HepG2 (cell line): ENCODE measurements around the gene LMAN2. TPM values are rescaled to one million over a fixed set of nuclear protein-coding genes. Genes with fewer than 3 reads are reported as not detected.
A peak's percentile ranks its signal among the peaks of the same experiment; 100 is the strongest.

Experiments
- ATF3 ChIP-seq: sonication (generic); formaldehyde crosslinking; IDR thresholded peaks from 2 replicates; pipeline ENCODE4 v1.4.0; 2020; ENCODE audit warnings: missing genetic modification reagents
- BCL6 ChIP-seq: IDR thresholded peaks from 2 replicates; pipeline ENCODE4 v1.6.1; 2016; ENCODE audit warnings: missing genetic modification reagents, missing compliant biosample characterization
- CCAR2 ChIP-seq: fragments of 200-400 bp; formaldehyde crosslinking; optimal IDR thresholded peaks from 2 replicates; pipeline ENCODE3; 2018; ENCODE audit warnings: low read depth, mild to moderate bottlenecking, low read length, moderate library complexity
- CREB3 ChIP-seq: sonication (generic); formaldehyde crosslinking; IDR thresholded peaks from 2 replicates; pipeline ENCODE4 v1.5.0; 2020; ENCODE audit warnings: missing genetic modification reagents
- DR1 ChIP-seq: sonication (generic); formaldehyde crosslinking; IDR thresholded peaks from 2 replicates; pipeline ENCODE4 v1.8.0; 2021; ENCODE audit warnings: mild to moderate bottlenecking, missing genetic modification reagents, inconsistent platforms
- HNF4G ChIP-seq, 2 experiments: sonication (generic) in 1 of 2; formaldehyde crosslinking in 1 of 2; IDR thresholded peaks; 2 replicates each; pipeline versions ENCODE4 v1.4.0 to v1.6.1; 2011 to 2020; ENCODE audit warnings: borderline replicate concordance in 2 of 2, low read depth in 2 of 2, mild to moderate bottlenecking in 2 of 2, low read length in 1 of 2, missing genetic modification reagents in 1 of 2, moderate library complexity in 1 of 2
- KDM4B ChIP-seq: sonication (generic); formaldehyde crosslinking; IDR thresholded peaks from 2 replicates; pipeline ENCODE4 v1.4.0; 2020; ENCODE audit warnings: missing genetic modification reagents
- MIER2 ChIP-seq: IDR thresholded peaks from 2 replicates; pipeline ENCODE4 v1.6.1; 2016; ENCODE audit warnings: missing biosample characterization, missing genetic modification reagents
- NFIC ChIP-seq: IDR thresholded peaks from 2 replicates; pipeline ENCODE4 v1.6.1; 2012; ENCODE audit warnings: mild to moderate bottlenecking, low read length, inconsistent platforms
- ONECUT2 ChIP-seq: sonication (generic); formaldehyde crosslinking; IDR thresholded peaks from 2 replicates; pipeline ENCODE4 v1.4.0; 2020; ENCODE audit warnings: missing genetic modification reagents
- PTBP1 ChIP-seq: fragments of 200-400 bp; formaldehyde crosslinking; IDR thresholded peaks from 2 replicates; pipeline ENCODE4 v1.6.1; 2018; ENCODE audit warnings: low read length, low read depth; ENCODE audit not compliant: poor library complexity, severe bottlenecking
- TCF7 ChIP-seq: sonication (generic); IDR thresholded peaks from 2 replicates; pipeline ENCODE4 v1.6.1; 2016; ENCODE audit warnings: antibody characterized with exemption, low read depth
- TFDP1 ChIP-seq: IDR thresholded peaks from 2 replicates; pipeline ENCODE4 v1.6.1; 2016; ENCODE audit warnings: missing compliant biosample characterization, missing genetic modification reagents, borderline replicate concordance
- ZBTB39 ChIP-seq: sonication (generic); formaldehyde crosslinking; IDR thresholded peaks from 2 replicates; pipeline ENCODE4 v1.5.0; 2020; ENCODE audit warnings: missing genetic modification reagents
- ZBTB44 ChIP-seq: sonication (generic); formaldehyde crosslinking; IDR thresholded peaks from 2 replicates; pipeline ENCODE4 v1.4.0; 2020; ENCODE audit warnings: missing genetic modification reagents
- ZNF138 ChIP-seq: sonication (generic); formaldehyde crosslinking; IDR thresholded peaks from 2 replicates; pipeline ENCODE4 v1.5.0; 2020; ENCODE audit warnings: mild to moderate bottlenecking, low read depth, missing genetic modification reagents
- ZNF30 ChIP-seq: sonication (generic); formaldehyde crosslinking; IDR thresholded peaks from 2 replicates; pipeline ENCODE4 v1.5.0; 2020; ENCODE audit warnings: mild to moderate bottlenecking, missing genetic modification reagents
- ZSCAN22 ChIP-seq: sonication (generic); formaldehyde crosslinking; IDR thresholded peaks from 2 replicates; pipeline ENCODE4 v1.4.0; 2020; ENCODE audit warnings: mild to moderate bottlenecking, missing genetic modification reagents
- polyA plus RNA-seq, 8 experiments: library from polyadenylated mRNA; depleted of rRNA in 3 of 8; stranded (reverse) in 7 of 8; unstranded in 1 of 8; fragments of >200 nt; fragmentation: Illumina TruSeq in 4 of 8; extraction: Trizol in 4 of 8; gene quantifications; 2 replicates each; pipeline versions ENCODE4 v1.2.1 to v1.2.3, GENCODE V29; 2011 to 2016; ENCODE audit warnings: low read depth in 4 of 8, missing spikeins in 1 of 8, mixed read lengths in 1 of 8; ENCODE audit not compliant: insufficient read depth in 1 of 8
- total RNA-seq, 5 experiments: library from RNA; depleted of rRNA; stranded (reverse); fragments of >200 nt; fragmentation: Illumina TruSeq; extraction: Trizol; gene quantifications; 2 replicates each; pipeline ENCODE4 v1.2.3, GENCODE V29; 2016; ENCODE audit warnings: low read depth in 1 of 5
- TF ChIP-seq, protein P1 (sequence below): sonication (generic); formaldehyde crosslinking; IDR thresholded peaks from 2 replicates; pipeline ENCODE4 v1.5.1; 2020; ENCODE audit warnings: mild to moderate bottlenecking, missing genetic modification reagents, moderate library complexity
- TF ChIP-seq, protein P2 (sequence below): sonication (generic); formaldehyde crosslinking; IDR thresholded peaks from 2 replicates; pipeline ENCODE4 v1.8.0; 2022; ENCODE audit warnings: mild to moderate bottlenecking, missing genetic modification reagents, moderate library complexity

The LMAN2 gene
- total and polyA plus RNA-seq, 2 of the 13 experiments (the other 11 are each of a cell fraction or from before 2014, with no cell fraction given) = 191 to 197 TPM

DNA sequence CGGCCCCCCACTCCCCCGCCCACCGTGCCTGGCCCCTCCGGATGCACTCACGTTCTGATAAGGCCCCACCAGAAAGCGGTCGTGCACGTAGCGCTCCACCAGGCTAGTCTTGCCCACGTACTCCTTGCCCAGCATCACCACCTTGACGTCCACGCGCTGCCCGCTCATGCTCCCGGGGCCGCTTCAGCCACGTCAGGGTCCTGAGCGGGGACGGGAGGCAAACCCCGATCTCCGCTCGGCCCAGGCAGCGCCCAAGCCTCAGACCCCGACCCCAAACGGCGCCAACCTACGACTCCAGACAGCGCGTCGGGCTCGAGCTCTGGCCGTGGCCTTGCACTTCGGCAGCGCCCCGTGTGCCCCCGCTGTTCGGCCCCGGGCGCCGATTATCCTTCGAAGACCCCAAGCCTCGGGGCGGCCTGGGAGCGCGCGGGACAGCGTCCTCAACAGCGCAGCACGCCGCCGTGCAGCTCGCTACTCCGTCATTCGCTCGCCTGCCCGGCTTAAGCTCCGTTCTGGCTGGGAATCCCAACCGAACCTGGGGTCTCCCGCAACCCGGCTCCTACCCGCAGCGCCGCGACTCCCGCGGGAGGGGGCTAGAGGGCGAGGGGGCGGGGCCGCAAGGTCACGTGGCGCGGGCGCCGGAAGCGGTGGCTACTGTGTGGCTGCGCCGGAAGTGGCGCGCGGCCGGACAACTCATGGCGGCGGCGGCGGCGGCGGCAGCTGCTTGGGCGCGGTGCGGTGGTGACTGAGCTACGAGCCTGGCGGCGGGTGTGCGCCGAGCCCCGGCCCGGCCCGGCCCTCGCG, 48.1 kb downstream of the LMAN2 start, which contains the start of the genes PRELID1 and RAB24 (continued):
- TF ChIP-seq DR1 (peak; percentile 81), ATF3 (no peak), NFIC (no peak), MIER2 (no peak), ZBTB44 (CRISPR knock-in tag) (no peak), PTBP1 (peak; percentile 28), ZNF138 (CRISPR knock-in tag) (no peak), TCF7 (no peak), CCAR2 (no peak), ZNF30 (CRISPR knock-in tag) (no peak), CREB3 (CRISPR knock-in tag) (peak; percentile 41; the same call in 1 of the 2 replicates), ONECUT2 (CRISPR knock-in tag) (no peak), TFDP1 (CRISPR knock-in tag) (peak; percentile 45; the same call in 1 of the 2 replicates), BCL6 (CRISPR knock-in tag) (peak; percentile 61), ZBTB39 (CRISPR knock-in tag) (peak; percentile 89; the same call in 1 of the 2 replicates), ZSCAN22 (CRISPR knock-in tag) (no peak), HNF4G (IDR thresholded peaks at IDR 0.05; ENCODE audit: borderline replicate concordance, low read depth, low read length) (no peak), HNF4G (CRISPR knock-in tag; IDR thresholded peaks at IDR 0.05; ENCODE audit: borderline replicate concordance, low read depth) (no peak), KDM4B (CRISPR knock-in tag) (peak; percentile 89)
- TF ChIP-seq, protein P1, sequence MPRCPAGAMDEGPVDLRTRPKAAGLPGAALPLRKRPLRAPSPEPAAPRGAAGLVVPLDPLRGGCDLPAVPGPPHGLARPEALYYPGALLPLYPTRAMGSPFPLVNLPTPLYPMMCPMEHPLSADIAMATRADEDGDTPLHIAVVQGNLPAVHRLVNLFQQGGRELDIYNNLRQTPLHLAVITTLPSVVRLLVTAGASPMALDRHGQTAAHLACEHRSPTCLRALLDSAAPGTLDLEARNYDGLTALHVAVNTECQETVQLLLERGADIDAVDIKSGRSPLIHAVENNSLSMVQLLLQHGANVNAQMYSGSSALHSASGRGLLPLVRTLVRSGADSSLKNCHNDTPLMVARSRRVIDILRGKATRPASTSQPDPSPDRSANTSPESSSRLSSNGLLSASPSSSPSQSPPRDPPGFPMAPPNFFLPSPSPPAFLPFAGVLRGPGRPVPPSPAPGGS = peak; percentile 89; the same call in 1 of the 2 replicates
- TF ChIP-seq, protein P2, sequence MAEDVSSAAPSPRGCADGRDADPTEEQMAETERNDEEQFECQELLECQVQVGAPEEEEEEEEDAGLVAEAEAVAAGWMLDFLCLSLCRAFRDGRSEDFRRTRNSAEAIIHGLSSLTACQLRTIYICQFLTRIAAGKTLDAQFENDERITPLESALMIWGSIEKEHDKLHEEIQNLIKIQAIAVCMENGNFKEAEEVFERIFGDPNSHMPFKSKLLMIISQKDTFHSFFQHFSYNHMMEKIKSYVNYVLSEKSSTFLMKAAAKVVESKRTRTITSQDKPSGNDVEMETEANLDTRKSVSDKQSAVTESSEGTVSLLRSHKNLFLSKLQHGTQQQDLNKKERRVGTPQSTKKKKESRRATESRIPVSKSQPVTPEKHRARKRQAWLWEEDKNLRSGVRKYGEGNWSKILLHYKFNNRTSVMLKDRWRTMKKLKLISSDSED (CRISPR knock-in tag) = 0 out of 2 replicates have a peak, but pooled peaks have one; percentile 30
